GM19452 (cell line): ENCODE results near the gene BRME1.
A peak's percentile ranks its signal among the peaks of the same experiment; 100 is the strongest.

Source experiments
- ATAC-seq: cut with Tn5 transposase; IDR thresholded peaks from one replicate; pipeline ENCODE4 v1.9.1; 2021; ENCODE audit not compliant: unreplicated experiment

The BRME1 gene

DNA sequence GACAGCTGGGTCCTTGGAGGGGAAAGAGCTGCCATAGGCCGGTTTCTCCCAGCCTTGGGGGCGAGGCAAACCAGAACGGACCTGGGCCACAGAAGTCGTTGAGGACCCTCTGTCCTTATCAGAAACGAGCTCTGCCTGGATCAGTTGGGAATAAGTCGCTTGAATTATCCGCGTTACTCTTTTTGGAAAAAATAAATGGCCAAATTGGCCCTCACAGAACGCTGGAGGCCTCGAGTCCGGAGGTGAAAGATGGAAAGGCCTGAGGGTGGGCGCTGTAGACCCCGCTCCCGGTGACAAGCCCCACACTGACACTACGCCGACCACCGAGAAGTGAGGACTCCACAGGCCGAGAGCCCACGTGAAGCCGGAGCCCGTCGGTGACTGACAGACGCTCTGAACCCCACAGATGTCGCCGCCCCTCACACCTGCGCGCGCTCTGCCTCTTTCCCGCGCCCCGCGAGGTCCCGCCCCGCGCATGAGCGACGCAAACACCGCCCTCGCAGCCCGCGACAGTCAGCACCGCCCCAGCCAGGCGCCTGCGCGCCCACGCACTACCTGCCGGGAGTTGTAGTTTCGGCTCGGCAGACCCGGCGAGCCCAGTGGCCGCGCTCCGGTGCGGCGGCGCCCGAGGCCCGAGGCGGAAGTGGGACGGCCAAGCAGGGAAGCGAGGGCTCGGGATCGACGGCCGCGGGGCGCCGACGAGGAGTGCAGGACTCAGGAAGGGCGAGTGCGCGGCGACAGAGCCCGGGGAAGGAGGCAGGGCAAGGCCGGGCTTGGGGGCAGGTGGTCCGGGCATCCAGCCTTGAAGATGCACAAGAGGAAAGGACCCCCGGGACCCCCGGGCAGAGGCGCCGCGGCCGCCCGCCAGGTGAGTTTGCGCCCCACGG lies at the start of gene BRME1, which contains the start of gene CC2D1A:
TSS of gene BRME1 (minus strand) at position 484 of the 887 bp plus-strand sequence. CDS start 1,225 bp downstream, outside the sequence.
TSS of gene CC2D1A (plus strand) at position 568 of the 887 bp plus-strand sequence. CDS start at position 809, 241 bp downstream.
- ATAC-seq = peak; percentile 82

DNA sequence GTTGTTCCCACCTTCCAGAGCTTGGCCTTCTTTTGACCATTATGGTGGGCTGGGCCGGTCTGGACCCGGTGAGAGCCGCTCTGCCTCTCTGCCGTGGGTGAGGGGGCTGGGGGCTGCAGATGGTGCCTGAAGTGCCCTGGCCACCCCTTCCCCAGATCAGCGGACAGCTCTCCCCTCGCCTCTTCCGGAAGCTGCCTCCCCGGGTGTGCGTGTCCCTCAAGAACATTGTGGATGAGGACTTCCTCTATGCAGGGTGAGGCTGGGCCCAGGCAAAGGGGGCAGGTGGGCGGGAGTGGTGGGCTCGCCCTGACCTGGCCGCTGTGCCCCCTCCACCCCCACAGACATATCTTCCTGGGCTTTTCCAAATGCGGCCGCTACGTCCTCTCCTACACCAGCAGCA lies 48.3 kb upstream of the BRME1 start:
- ATAC-seq = no peak

DNA sequence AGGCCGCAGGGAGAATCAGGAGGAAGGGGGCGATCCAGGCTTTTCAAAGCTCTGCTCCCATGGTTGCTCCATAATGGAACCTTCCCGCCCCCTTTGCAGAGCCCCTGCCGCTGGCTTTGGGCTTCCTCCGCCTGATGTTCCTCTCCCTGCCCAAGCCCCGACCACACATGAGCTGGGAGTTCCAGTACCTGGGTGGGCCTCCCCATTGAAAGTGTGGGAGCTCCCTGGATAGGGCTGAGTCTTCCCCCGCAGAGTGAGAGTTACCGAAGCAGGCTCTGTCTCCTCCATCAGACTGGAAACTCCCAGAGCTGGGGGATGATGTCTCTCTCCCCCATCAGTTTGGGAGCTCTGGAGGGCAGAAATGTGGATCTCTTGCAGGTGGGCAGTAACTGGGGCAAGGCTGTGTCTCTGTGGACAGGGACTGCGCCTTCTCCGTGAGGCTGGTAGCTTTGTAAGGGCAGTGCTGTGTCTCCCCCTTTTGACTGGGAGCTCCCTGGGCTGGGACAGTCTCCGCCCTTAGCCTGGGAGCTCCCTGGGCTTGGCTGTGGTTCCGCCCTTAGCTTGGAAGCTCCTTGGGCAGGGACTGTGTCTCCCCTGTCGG lies 47.1 kb upstream of the BRME1 start:
- ATAC-seq = no peak

DNA sequence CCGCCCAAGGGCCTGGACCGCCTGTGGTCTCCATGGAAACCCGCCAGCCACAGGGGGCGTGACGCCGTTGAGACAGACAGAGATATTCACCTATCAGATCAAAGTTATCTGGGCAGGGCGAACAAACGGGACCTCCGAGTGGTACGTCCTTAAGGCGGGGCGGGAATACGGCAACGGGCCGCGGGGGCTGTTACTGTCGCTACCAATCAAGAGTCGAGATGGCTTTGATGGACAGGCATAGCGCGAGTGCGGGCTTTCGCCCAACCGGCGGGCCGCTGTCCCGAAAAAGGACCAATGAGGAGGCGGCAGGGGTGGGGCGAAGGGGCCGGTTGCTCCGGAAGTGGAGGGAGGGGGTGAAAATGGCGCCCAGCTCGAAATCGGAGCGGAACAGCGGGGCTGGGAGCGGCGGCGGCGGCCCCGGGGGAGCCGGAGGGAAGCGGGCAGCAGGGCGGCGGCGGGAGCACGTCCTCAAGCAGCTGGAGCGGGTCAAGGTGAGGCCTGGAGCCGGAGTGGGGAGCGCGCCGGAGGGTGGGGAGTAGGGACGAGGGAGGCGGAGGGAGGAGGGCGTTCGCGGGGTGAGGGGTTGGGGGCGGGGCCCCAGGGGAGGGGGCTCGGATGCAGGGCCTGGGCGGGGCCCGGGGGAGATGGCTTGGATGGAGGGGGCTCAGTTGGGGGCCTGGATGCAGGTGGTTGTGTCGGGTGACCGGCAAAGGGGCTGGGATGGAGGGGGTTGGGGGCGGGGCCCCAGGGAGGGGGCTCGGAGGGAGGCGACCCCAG lies 46.4 kb upstream of the BRME1 start, which contains the start of gene DCAF15:
TSS of gene DCAF15 (plus strand) at position 356 of the 777 bp plus-strand sequence. CDS start at position 360, 4 bp downstream.
- peak; percentile 94 for ATAC-seq

DNA sequence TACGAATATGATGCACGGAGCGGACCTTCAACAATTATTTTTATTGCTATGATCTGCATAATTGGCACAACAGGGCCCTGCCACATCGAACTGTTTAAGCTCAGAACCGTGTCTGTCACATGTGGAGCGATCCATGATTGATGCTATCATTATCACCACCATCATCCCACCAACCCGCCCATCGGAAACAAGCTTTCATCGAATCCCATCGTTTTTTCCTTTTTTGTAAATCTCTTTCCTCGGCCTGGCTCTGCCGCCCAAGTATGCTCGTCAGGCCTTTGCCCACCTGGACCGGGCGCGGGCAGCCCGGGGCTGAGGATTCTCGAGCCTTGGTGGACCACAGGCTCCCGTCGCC lies 45.9 kb upstream of the BRME1 start:
- no peak for ATAC-seq

DNA sequence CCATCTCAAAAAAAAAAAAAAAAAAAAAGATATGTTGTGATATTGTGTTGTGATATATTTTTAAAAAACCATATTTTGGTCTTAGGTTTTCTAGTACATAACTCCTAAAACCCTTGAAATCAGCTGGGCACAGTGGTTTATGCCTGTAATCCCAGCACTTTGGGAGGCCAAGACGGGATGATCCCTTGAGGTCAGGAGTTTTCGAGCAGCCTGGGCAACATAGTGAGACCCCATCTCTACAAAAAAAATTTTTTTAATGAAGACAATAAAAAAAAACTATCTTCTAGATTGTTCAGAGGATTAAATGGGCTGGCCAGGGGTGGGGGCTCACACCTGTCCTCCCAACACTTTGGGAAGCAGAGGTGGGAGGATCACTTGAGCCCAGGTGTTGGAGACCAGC lies 45.1 kb upstream of the BRME1 start:
- ATAC-seq = no peak

DNA sequence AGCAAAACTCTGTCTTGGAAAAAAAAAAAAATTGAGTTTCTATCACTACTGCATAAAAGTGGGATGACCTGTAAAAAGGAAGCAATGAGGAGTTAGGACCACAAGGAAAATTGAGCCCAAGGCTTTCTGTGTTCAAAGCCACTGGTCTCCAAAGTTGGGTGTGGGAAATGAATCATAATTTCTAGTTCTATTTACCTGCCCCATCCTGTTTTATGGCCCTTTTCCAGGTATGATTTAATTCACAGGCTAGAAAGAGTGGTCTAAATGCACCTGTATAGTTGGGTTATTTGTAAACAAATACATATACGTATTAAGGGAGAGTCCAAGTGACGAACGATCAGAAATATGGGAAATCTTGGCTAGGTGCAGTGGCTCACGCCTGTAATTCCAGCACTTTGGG lies 40.5 kb upstream of the BRME1 start:
- ATAC-seq = no peak

GRCh38 chr19:13942023-13942684 lies 36.2 kb upstream of the BRME1 start:
- no peak for ATAC-seq

GRCh38 chr19:13938301-13939064 lies 32.6 kb upstream of the BRME1 start, which contains the start of gene PODNL1:
Gene PODNL1, minus strand, starts transcription at chr19:13938417. Its CDS starts 236 bp downstream, at chr19:13938181.
- ATAC-seq = no peak

- ATAC-seq = no peak
These were observed 31.8 kb upstream of the BRME1 start for GRCh38 chr19:13937479-13938300.

- no peak for ATAC-seq
These were observed 30.0 kb upstream of the BRME1 start for GRCh38 chr19:13935765-13936510.

DNA sequence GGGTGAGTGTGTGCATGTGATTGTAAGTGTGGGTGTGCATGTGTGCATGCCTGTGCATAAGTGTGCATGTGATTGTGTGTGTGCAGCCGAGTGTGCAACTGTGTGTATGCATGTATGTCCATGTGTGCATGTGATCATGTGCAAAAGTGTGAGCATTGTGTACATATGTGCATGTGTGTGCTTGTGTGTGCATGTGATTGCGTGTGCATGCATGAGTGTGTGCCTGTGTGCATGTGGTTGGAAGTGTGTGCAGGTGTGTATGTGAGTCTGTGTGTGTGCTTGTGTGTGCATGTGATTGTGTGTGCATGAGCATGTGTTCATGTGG lies 28.8 kb upstream of the BRME1 start:
- ATAC-seq = no peak

DNA sequence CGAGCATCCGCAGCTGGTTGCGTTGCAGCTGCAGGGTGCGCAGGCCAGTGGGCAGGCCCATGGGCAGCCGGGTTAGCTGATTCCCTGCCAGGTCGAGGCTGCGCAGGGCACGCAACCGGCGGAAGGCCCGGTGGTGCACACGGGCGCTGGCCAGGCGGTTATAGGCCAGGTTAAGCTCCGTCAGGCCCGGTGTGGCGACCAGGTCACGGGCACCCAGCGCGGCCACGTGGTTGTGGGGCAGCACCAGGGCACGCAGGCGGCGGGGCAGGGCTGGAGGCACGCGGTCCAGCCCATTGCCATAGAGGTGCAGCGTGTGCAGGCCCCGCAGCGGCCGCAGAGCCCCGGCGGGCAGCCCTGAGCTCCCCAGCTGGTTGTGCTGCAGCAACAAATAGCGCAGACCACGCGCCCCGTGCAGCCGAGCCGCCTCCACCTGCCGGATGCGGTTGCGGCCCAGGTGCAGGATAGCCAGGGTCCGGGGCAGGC lies 27.0 kb upstream of the BRME1 start:
- ATAC-seq = no peak

GRCh38 chr19:13932149-13932637 lies 26.3 kb upstream of the BRME1 start:
- ATAC-seq = no peak

DNA sequence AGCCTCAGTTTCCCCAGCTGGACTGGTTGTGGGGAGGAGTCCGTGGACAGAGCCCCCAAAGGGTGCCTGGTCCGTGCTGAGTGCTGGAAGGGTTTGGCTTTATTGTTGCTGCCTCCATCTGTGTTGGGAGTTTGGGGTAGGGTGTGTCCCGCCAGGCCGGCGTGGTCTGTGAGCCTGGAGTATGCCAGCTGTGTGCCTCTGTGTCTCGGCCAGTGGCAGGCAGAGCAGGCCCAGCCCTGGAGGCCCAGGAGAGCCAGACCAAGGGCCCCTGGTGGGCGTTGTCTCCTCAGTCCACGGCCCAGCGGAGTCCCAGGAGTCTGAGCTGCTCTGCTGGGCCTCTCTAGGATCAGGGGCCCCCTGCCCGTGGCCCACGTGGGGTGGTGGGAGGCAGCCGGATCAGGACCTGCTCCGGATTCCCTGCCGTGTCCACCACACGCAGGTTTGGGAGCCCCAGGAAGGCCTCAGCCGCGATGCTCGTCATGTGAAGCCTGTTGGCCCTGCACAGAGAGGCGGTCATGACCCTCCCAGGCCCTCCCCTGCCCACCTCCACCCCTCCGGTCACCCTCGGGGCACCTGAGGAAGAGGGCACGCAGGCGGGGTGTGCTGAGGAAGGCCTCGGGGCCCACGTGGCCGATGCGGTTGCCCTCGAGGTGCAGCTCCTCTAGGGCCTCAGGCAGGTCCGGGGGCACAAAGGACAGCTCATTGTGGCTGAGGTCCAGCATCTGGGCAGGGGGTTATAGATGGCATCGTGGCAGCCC lies 25.7 kb upstream of the BRME1 start:
- ATAC-seq = no peak

GRCh38 chr19:13930402-13930801 lies 24.5 kb upstream of the BRME1 start:
- no peak for ATAC-seq

- no peak for ATAC-seq
These were observed 24.0 kb upstream of the BRME1 start for GRCh38 chr19:13929956-13930355.

DNA sequence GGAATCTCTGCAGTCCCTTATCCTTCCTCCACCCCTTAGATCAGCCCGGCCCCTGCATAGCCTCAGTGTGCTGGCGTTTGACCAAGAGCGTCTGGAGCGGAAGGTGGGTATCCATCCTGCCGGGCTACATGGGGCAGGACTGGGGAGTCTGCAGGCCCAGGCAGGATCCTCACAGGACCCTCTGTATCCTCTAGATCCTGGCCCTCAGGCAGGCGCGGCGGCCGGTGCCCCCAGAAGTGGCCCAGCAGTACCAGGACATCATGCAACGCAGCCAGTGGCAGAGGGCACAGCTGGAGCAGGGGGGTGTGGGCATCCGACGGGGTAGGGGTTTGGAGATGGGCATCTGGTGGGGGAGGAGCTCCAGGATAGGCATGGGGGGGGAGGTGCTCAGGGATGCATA lies 23.4 kb upstream of the BRME1 start:
- no peak for ATAC-seq
